Activated T-cell treated with anti-CD3 and anti-CD28 coated beads, Interleukin-2, amount 50 U/mL, for 72 hours (primary cell): ENCODE measurements around the gene GPR176. TPM values are rescaled to one million over a fixed set of nuclear protein-coding genes. Genes with fewer than 3 reads are reported as not detected.

ENCODE experiments used
- ATAC-seq, 2 donors: fragments of 150-1000 bp; cut with Tn5 transposase; replicated peaks in 1 of 2; 2 replicates each; pipeline ENCODE4 v1.10.0; 2021; ENCODE audit warnings: moderate library complexity in 2 of 2, mild to moderate bottlenecking in 1 of 2
- DNase-seq, 2 donors: peaks; one replicate each; pipeline ENCODE4 v3.0.0; 2021 to 2022; ENCODE audit warnings: mixed read lengths in 1 of 2
- H3K27ac Mint-ChIP-seq: one replicate; pipeline ENCODE4 v1.8.0; 2022; ENCODE audit warnings: mild to moderate bottlenecking, moderate library complexity, mixed read lengths
- H3K27me3 Mint-ChIP-seq: one replicate; pipeline ENCODE4 v1.8.0; 2022; ENCODE audit warnings: low read depth, mixed read lengths
- H3K36me3 Mint-ChIP-seq, 2 donors: one replicate each; pipeline ENCODE4 v1.8.0; 2022; ENCODE audit warnings: mixed read lengths in 2 of 2, mild to moderate bottlenecking in 1 of 2; ENCODE audit not compliant: insufficient read depth in 2 of 2
- H3K4me1 Mint-ChIP-seq: one replicate; pipeline ENCODE4 v1.8.0; 2022; ENCODE audit warnings: low read depth, mixed read lengths
- H3K4me3 Mint-ChIP-seq, 2 donors: one replicate each; pipeline ENCODE4 v1.8.0; 2022; ENCODE audit warnings: mild to moderate bottlenecking in 2 of 2, mixed read lengths in 2 of 2, moderate library complexity in 2 of 2
- H3K9me3 Mint-ChIP-seq, 2 donors: one replicate each; pipeline ENCODE4 v1.8.0; 2022; ENCODE audit warnings: mixed read lengths in 2 of 2
- total RNA-seq, 2 donors: library from RNA; stranded (reverse); gene quantifications; one replicate each; pipeline ENCODE4 v1.2.3, GENCODE V29; 2022

GPR176 gene
- total RNA-seq, 2 donors from 2014 or later, result 0.41 to 0.72 TPM

GRCh38 chr15:39947401-39948197 lies 27.5 kb upstream of the GPR176 start:
- peak; percentile 44 to 61 for ATAC-seq
- no peak for DNase-seq
- peaks cover 13% of the 10 kb centered on the region for H3K4me1 Mint-ChIP-seq
- peaks cover 12 to 29% of the 10 kb centered on the region in 2 donors for H3K36me3 Mint-ChIP-seq
- no peaks in the 10 kb centered on the region for H3K9me3 Mint-ChIP-seq
- H3K27me3 Mint-ChIP-seq, result no peaks in the 10 kb centered on the region
- peak overlapping the region; percentile 20 to 69 for H3K4me3 Mint-ChIP-seq
- H3K27ac Mint-ChIP-seq, result peak overlapping the region; percentile 75

GRCh38 chr15:39946862-39947261 lies 26.8 kb upstream of the GPR176 start:
- Mint-ChIP-seq H3K27ac (no peak overlapping the region), H3K36me3 (peaks cover 12 to 29% of the 10 kb centered on the region in 2 donors), H3K4me3 (no peak overlapping the region), H3K4me1 (peaks cover 17% of the 10 kb centered on the region), H3K27me3 (no peaks in the 10 kb centered on the region), H3K9me3 (no peaks in the 10 kb centered on the region)
- ATAC-seq (peak; percentile 54 to 67), DNase-seq (no peak)

GRCh38 chr15:39944726-39945125 lies 24.7 kb upstream of the GPR176 start:
- no peaks in the 10 kb centered on the region for H3K9me3 Mint-ChIP-seq
- no peak overlapping the region for H3K4me3 Mint-ChIP-seq
- no peak for DNase-seq
- H3K36me3 Mint-ChIP-seq, result peaks cover 12 to 28% of the 10 kb centered on the region in 2 donors
- H3K27ac Mint-ChIP-seq, result no peak overlapping the region
- no peaks in the 10 kb centered on the region for H3K27me3 Mint-ChIP-seq
- no peak for ATAC-seq
- peaks cover 18% of the 10 kb centered on the region for H3K4me1 Mint-ChIP-seq

- Mint-ChIP-seq H3K27ac (no peak overlapping the region), H3K27me3 (no peaks in the 10 kb centered on the region), H3K4me1 (peaks cover 20% of the 10 kb centered on the region), H3K9me3 (no peaks in the 10 kb centered on the region), H3K36me3 (peaks cover 13 to 30% of the 10 kb centered on the region in 2 donors), H3K4me3 (no peak overlapping the region)
- ATAC-seq (no peak), DNase-seq (no peak)
These were observed 22.7 kb upstream of the GPR176 start for GRCh38 chr15:39942753-39943150.

- no peaks in the 10 kb centered on the region for H3K9me3 Mint-ChIP-seq
- no peak overlapping the region for H3K27ac Mint-ChIP-seq
- H3K36me3 Mint-ChIP-seq, result peaks cover 13 to 30% of the 10 kb centered on the region in 2 donors
- ATAC-seq (peak; percentile 49 to 59), DNase-seq (no peak)
- no peaks in the 10 kb centered on the region for H3K27me3 Mint-ChIP-seq
- H3K4me3 Mint-ChIP-seq, result no peak overlapping the region
- H3K4me1 Mint-ChIP-seq, result peaks cover 17% of the 10 kb centered on the region
These were observed 22.2 kb upstream of the GPR176 start for GRCh38 chr15:39942101-39942752.

GRCh38 chr15:39939487-39940452 lies 19.7 kb upstream of the GPR176 start:
- ATAC-seq (no peak), DNase-seq (no peak)
- H3K9me3 Mint-ChIP-seq, result no peaks in the 10 kb centered on the region
- peaks cover 8 to 16% of the 10 kb centered on the region in 2 donors for H3K36me3 Mint-ChIP-seq
- no peak overlapping the region for H3K4me3 Mint-ChIP-seq
- H3K4me1 Mint-ChIP-seq, result peaks cover 35% of the 10 kb centered on the region
- peak overlapping the region; percentile 13 for H3K27ac Mint-ChIP-seq
- no peaks in the 10 kb centered on the region for H3K27me3 Mint-ChIP-seq

- ATAC-seq, result no peak
- Mint-ChIP-seq H3K27ac (peak overlapping the region; percentile 49), H3K27me3 (peaks cover 1% of the 10 kb centered on the region), H3K36me3 (peaks cover 7 to 8% of the 10 kb centered on the region in 2 donors), H3K4me3 (peak overlapping the region in 1 of 2 donors; percentile 52), H3K4me1 (peaks cover 49% of the 10 kb centered on the region), H3K9me3 (peaks cover 0 to 1% of the 10 kb centered on the region in 2 donors)
- no peak for DNase-seq
These were observed 17.6 kb upstream of the GPR176 start for GRCh38 chr15:39937696-39938095.

- no peak overlapping the region for H3K4me3 Mint-ChIP-seq
- ATAC-seq (no peak), DNase-seq (no peak)
- peaks cover 0 to 1% of the 10 kb centered on the region in 2 donors for H3K9me3 Mint-ChIP-seq
- H3K27me3 Mint-ChIP-seq, result peaks cover 4% of the 10 kb centered on the region
- no peak overlapping the region for H3K27ac Mint-ChIP-seq
- peaks cover 47% of the 10 kb centered on the region for H3K4me1 Mint-ChIP-seq
- peaks cover 6 to 7% of the 10 kb centered on the region in 2 donors for H3K36me3 Mint-ChIP-seq
These were observed 16.6 kb upstream of the GPR176 start for GRCh38 chr15:39936681-39937080.

- peaks cover 4% of the 10 kb centered on the region for H3K27me3 Mint-ChIP-seq
- no peak for DNase-seq
- peaks cover 6 to 7% of the 10 kb centered on the region in 2 donors for H3K36me3 Mint-ChIP-seq
- ATAC-seq, result no peak
- peaks cover 0 to 1% of the 10 kb centered on the region in 2 donors for H3K9me3 Mint-ChIP-seq
- H3K4me1 Mint-ChIP-seq, result peaks cover 47% of the 10 kb centered on the region
- H3K27ac Mint-ChIP-seq, result no peak overlapping the region
- no peak overlapping the region for H3K4me3 Mint-ChIP-seq
These were observed 16.1 kb upstream of the GPR176 start for GRCh38 chr15:39936187-39936586.

- H3K27me3 Mint-ChIP-seq, result peaks cover 4% of the 10 kb centered on the region
- H3K27ac Mint-ChIP-seq, result no peak overlapping the region
- peaks cover 6 to 7% of the 10 kb centered on the region in 2 donors for H3K36me3 Mint-ChIP-seq
- no peak for DNase-seq
- peak overlapping the region; percentile 88 to 96 for H3K4me3 Mint-ChIP-seq
- H3K9me3 Mint-ChIP-seq, result peaks cover 0 to 1% of the 10 kb centered on the region in 2 donors
- no peak for ATAC-seq
- peaks cover 47% of the 10 kb centered on the region for H3K4me1 Mint-ChIP-seq
These were observed 15.2 kb upstream of the GPR176 start for GRCh38 chr15:39935241-39935640.

- H3K9me3 Mint-ChIP-seq, result peaks cover 0 to 1% of the 10 kb centered on the region in 2 donors
- peaks cover 4% of the 10 kb centered on the region for H3K27me3 Mint-ChIP-seq
- H3K27ac Mint-ChIP-seq, result peak overlapping the region; percentile 59
- H3K4me1 Mint-ChIP-seq, result peaks cover 44% of the 10 kb centered on the region
- peaks cover 4 to 6% of the 10 kb centered on the region in 2 donors for H3K36me3 Mint-ChIP-seq
- ATAC-seq, result no peak
- DNase-seq, result no peak
- peak overlapping the region; percentile 88 to 96 for H3K4me3 Mint-ChIP-seq
These were observed 14.5 kb upstream of the GPR176 start for GRCh38 chr15:39934397-39935071.

- DNase-seq (no peak), ATAC-seq (no peak)
- Mint-ChIP-seq H3K4me3 (no peak overlapping the region), H3K4me1 (peaks cover 34% of the 10 kb centered on the region), H3K36me3 (peaks cover 3 to 6% of the 10 kb centered on the region in 2 donors), H3K27ac (no peak overlapping the region), H3K27me3 (peaks cover 4% of the 10 kb centered on the region), H3K9me3 (peaks cover 0 to 1% of the 10 kb centered on the region in 2 donors)
These were observed 11.5 kb upstream of the GPR176 start for GRCh38 chr15:39931615-39932014.
